PFSK-1 (cell line): ENCODE data around the gene GMDS.

Experiments
- FOXP2 ChIP-seq: optimal IDR thresholded peaks from 2 replicates; pipeline ENCODE3; 2011; ENCODE audit warnings: borderline replicate concordance, control low read depth, inconsistent platforms; ENCODE audit not compliant: insufficient read depth; ENCODE audit errors: extremely low read length, extremely low read depth
- POLR2AphosphoS5 ChIP-seq: IDR thresholded peaks from 2 replicates; pipeline ENCODE4 v1.6.1; 2012; ENCODE audit warnings: low read depth, mild to moderate bottlenecking, control low read depth, low read length, moderate library complexity
- SIN3A ChIP-seq: IDR thresholded peaks from 2 replicates; pipeline ENCODE4 v1.6.1; 2012; ENCODE audit warnings: mild to moderate bottlenecking, low read length, moderate library complexity, borderline replicate concordance; ENCODE audit not compliant: insufficient read depth
- TAF1 ChIP-seq: IDR thresholded peaks from 2 replicates; pipeline ENCODE4 v1.6.1; 2012; ENCODE audit warnings: low read length, control low read depth, borderline replicate concordance; ENCODE audit not compliant: insufficient read depth
- TF ChIP-seq, protein P1 (sequence below), 2 experiments: IDR thresholded peaks; 2 replicates each; pipeline versions ENCODE4 v1.6.1 to v1.8.0; 2011 to 2012; ENCODE audit warnings: low read depth in 2 of 2, low read length in 2 of 2, control low read depth in 1 of 2, inconsistent platforms in 1 of 2, mild to moderate bottlenecking in 1 of 2, moderate library complexity in 1 of 2; ENCODE audit not compliant: insufficient read depth in 1 of 2

The GMDS gene

DNA sequence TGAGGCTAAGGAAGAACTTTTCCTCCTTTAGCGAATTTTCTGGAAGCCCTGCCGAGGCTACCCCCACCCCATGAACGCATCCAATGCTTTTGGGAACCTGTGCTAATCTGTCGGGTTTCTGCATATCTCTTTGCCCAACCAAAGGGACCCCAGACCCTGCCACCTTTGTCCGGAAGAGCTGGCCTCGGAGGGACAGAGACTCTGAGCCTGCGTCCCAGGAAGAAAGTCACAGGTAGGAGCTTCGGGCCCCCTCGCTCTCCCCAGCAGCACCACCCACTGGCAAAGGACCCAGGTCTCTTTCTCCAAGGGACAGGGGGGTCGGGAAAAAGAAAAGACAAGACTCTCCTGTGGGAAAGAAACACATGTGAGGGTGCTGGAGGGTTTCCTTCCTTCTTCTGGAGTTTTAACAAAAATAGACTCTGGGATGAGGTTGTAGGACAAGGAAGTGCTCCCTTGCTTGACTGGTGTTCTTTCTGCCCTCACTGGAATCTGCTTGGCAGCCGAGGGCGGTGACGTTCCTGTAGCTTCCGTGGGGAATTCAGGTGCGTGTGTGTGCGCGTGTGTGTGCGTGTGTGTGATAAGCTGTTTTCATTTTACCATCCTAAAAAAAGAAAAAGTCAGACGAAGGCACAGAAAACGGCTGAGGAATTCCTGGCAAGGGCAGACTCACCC lies 652.0 kb downstream of the GMDS start:
- TF ChIP-seq SIN3A (no peak), FOXP2 (no peak), POLR2AphosphoS5 (no peak), TAF1 (no peak)
- TF ChIP-seq, protein P1, sequence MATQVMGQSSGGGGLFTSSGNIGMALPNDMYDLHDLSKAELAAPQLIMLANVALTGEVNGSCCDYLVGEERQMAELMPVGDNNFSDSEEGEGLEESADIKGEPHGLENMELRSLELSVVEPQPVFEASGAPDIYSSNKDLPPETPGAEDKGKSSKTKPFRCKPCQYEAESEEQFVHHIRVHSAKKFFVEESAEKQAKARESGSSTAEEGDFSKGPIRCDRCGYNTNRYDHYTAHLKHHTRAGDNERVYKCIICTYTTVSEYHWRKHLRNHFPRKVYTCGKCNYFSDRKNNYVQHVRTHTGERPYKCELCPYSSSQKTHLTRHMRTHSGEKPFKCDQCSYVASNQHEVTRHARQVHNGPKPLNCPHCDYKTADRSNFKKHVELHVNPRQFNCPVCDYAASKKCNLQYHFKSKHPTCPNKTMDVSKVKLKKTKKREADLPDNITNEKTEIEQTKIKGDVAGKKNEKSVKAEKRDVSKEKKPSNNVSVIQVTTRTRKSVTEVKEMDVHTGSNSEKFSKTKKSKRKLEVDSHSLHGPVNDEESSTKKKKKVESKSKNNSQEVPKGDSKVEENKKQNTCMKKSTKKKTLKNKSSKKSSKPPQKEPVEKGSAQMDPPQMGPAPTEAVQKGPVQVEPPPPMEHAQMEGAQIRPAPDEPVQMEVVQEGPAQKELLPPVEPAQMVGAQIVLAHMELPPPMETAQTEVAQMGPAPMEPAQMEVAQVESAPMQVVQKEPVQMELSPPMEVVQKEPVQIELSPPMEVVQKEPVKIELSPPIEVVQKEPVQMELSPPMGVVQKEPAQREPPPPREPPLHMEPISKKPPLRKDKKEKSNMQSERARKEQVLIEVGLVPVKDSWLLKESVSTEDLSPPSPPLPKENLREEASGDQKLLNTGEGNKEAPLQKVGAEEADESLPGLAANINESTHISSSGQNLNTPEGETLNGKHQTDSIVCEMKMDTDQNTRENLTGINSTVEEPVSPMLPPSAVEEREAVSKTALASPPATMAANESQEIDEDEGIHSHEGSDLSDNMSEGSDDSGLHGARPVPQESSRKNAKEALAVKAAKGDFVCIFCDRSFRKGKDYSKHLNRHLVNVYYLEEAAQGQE (IDR thresholded peaks at IDR 0.05; ENCODE audit: insufficient read depth in 1 of 2, low read depth in 2 of 2, low read length in 2 of 2): no peak

DNA sequence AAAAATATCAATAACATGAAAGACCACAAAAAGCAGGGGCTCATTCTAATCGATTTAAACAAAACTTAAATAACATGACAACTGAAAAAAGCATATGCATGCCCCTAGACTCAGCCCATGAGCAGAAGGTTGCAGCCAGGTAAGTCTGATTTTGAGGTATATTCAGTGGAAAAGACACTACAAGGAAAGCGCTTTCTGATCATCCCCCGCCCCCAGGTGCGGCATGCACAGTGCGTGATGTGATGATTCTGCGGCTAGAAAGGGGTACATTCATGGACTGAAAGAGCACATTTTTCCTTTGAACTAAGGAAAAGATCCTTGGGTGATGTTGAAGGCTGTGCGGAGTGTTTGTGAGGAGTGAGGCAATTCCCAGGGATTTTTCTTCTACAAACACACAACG lies 652.6 kb downstream of the GMDS start:
- TF ChIP-seq, protein P1 (IDR thresholded peaks at IDR 0.05; ENCODE audit: insufficient read depth in 1 of 2, low read depth in 2 of 2, low read length in 2 of 2): no peak
- TF ChIP-seq FOXP2 (no peak), POLR2AphosphoS5 (no peak), SIN3A (no peak), TAF1 (no peak)

DNA sequence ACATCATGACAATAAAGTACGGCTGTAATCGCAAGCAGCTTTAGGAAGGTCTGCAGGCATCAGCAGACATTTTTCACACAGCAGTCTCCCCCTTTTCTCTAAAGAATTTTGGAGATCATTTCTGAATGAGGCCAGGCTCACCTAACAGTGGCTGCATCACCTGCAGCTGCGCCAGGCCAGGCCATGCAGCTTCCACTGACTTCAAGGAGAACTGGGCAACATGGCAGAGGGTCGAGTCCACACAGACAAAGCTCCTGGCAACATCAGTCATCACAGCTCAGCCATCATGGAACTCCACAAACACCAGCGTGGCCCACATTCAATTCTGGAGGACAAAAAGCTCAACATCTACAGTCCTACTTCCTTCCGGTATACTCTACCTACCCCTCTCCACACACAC lies 653.5 kb downstream of the GMDS start:
- TF ChIP-seq FOXP2 (no peak), POLR2AphosphoS5 (no peak), SIN3A (no peak), TAF1 (no peak)
- TF ChIP-seq, protein P1 (IDR thresholded peaks at IDR 0.05; ENCODE audit: insufficient read depth in 1 of 2, low read depth in 2 of 2, low read length in 2 of 2): no peak

DNA sequence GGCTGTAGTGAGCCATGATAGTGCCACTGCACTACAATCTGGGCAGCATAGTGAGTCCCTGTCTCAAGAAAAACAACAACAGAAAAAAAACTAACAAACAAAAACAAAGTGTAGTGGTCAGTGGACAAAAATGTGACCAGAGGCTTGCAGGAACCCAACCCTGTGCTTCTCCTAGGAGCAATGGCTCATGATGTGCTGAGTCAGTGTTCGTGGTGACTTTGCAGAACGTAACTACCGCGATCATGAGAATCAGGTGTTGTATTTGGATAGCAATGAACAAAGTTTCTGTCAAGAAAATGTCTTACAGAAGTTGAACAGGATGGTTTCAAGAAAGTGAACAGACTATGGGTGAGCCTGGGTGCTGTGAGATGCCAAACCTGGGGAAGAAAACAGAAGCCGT lies 654.2 kb downstream of the GMDS start:
- TF ChIP-seq, protein P1 (IDR thresholded peaks at IDR 0.05; ENCODE audit: insufficient read depth in 1 of 2, low read depth in 2 of 2, low read length in 2 of 2): no peak
- TF ChIP-seq POLR2AphosphoS5 (no peak), TAF1 (no peak), FOXP2 (no peak), SIN3A (no peak)
